WERI-Rb-1 (cell line): Measurements from ENCODE around the gene PSMB7.

Source experiments
- DNase-seq: peaks from one replicate; pipeline ENCODE4 v3.0.0-alpha.2; 2020
- H3K27ac ChIP-seq: fragments of 250-450 bp; sonication (Bioruptor Pico); 2 replicates; pipeline ENCODE4 v1.5.1; 2020; ENCODE audit warnings: mild to moderate bottlenecking, moderate library complexity
- H3K27me3 ChIP-seq: fragments of 250-450 bp; sonication (Bioruptor Pico); 2 replicates; pipeline ENCODE4 v1.5.1; 2021; ENCODE audit warnings: mild to moderate bottlenecking, low read depth, moderate library complexity; ENCODE audit not compliant: insufficient read depth, severe bottlenecking
- H3K36me3 ChIP-seq: fragments of 250-450 bp; sonication (Bioruptor Pico); 2 replicates; pipeline ENCODE4 v1.5.1; 2020; ENCODE audit warnings: mild to moderate bottlenecking, moderate library complexity
- H3K4me3 ChIP-seq: 2 replicates; pipeline ENCODE4 v1.5.1; 2011; ENCODE audit warnings: low read depth, mild to moderate bottlenecking, control low read depth, low read length
- H3K9me3 ChIP-seq: fragments of 250-450 bp; sonication (Bioruptor Pico); 2 replicates; pipeline ENCODE4 v1.5.1; 2021; ENCODE audit warnings: mild to moderate bottlenecking, moderate library complexity; ENCODE audit not compliant: severe bottlenecking
- CTCF ChIP-seq: IDR thresholded peaks from 2 replicates; pipeline ENCODE4 v1.5.1; 2011; ENCODE audit warnings: low read depth, mild to moderate bottlenecking, control low read depth, inconsistent platforms, low read length

PSMB7 gene

GRCh38 chr9:124394596-124394995 is 20.6 kb downstream of the PSMB7 start:
- no peak for TF ChIP-seq CTCF
- Histone ChIP-seq H3K27me3 (no peaks in the 10 kb centered on the region), H3K4me3 (no peak overlapping the region), H3K9me3 (no peaks in the 10 kb centered on the region), H3K36me3 (peaks cover 28% of the 10 kb centered on the region), H3K27ac (no peak overlapping the region)
- no peak for DNase-seq

- TF ChIP-seq CTCF = no peak
- Histone ChIP-seq H3K36me3 (peaks cover 26% of the 10 kb centered on the region), H3K9me3 (no peaks in the 10 kb centered on the region), H3K27me3 (no peaks in the 10 kb centered on the region), H3K27ac (no peak overlapping the region), H3K4me3 (no peak overlapping the region)
- no peak for DNase-seq
Measured at GRCh38 chr9:124394167-124394566, 21.1 kb downstream of the PSMB7 start.

DNA sequence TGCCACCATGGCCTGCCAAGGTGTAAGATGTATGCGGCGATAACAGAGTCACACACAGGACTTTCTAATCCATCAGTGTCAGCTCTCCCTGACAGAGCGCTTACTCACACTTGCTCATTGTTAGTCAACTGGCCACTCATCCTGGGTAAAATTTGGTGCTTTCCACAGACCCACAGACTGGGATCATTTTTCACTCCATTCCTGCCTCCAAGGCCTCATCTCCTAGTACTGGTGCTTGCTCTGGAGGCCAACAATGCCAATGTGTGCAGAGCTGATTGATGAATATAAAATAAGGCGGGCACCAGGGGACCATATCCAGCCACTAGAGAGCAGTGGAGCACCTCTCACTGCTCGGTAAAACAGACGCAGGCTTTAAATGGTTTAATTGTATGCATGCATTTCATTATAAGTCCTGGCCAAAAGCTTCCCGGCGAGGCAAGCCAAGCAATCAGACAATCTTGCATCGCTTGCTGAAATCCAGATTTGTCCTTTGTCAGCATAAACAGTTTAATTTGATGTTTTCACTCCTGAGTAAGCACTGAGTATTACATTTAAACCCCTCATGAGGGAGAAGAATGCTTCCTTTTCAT is 22.3 kb downstream of the PSMB7 start:
- Histone ChIP-seq H3K27me3 (no peaks in the 10 kb centered on the region), H3K9me3 (no peaks in the 10 kb centered on the region), H3K4me3 (no peak overlapping the region), H3K27ac (no peak overlapping the region), H3K36me3 (peaks cover 25% of the 10 kb centered on the region)
- peak; percentile 55 for TF ChIP-seq CTCF
- peak; percentile 22 for DNase-seq

- TF ChIP-seq CTCF = no peak
- DNase-seq = no peak
- no peak overlapping the region for H3K4me3 ChIP-seq
- H3K27me3 ChIP-seq = no peaks in the 10 kb centered on the region
- no peak overlapping the region for H3K27ac ChIP-seq
- peaks cover 21% of the 10 kb centered on the region for H3K36me3 ChIP-seq
- H3K9me3 ChIP-seq = no peaks in the 10 kb centered on the region
Measured at GRCh38 chr9:124392254-124392870, 22.9 kb downstream of the PSMB7 start.

DNA sequence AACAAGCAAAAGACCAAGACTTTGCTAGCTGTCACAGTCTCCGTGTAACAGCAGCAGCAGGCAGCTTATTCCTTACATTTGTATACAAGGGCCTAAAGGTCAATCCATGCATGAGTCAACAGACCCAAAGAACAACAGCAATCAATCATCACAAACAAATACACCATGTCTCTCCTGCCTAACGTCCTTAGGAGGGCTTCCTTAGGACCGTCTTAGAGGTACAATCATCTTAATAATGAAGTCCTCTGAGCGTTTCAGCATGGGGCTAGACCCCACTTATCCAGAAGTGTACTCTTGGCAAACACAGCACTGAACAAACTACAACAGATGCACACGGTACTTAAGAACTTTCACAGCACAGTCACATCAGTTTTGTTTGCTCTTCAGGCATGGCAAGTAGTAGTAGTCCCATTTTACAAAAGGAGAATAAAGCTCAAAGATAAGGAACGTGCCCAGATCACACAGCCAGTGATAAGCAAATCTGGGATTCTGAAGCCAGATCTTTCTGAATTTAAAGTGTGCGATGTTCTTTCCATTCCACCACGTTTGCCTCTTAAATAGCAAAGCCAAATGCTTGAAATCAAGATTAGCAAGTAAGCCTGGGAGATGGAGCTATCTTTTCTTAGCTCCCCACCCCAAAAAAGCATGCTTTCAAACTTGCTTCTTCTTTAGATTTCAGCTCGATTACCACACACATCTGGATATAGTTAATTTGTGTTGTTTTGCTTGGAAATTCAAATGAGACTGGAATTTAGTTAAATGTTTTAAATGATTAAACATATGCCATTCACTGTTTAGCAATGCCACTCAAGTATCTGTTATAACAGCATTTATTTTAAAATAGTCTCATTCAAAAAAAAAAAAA is 24.2 kb downstream of the PSMB7 start:
- H3K27ac ChIP-seq = no peak overlapping the region
- H3K36me3 ChIP-seq = peaks cover 17% of the 10 kb centered on the region
- no peaks in the 10 kb centered on the region for H3K27me3 ChIP-seq
- H3K9me3 ChIP-seq = no peaks in the 10 kb centered on the region
- DNase-seq = no peak
- TF ChIP-seq CTCF = no peak
- H3K4me3 ChIP-seq = no peak overlapping the region
